K562 (cell line): ENCODE measurements around the gene CYP4F11. TPM values are rescaled to one million over a fixed set of nuclear protein-coding genes. Genes with fewer than 3 reads are reported as not detected.
A peak's percentile ranks its signal among the peaks of the same experiment; 100 is the strongest.

ENCODE experiments used
- ATAC-seq: fragments of 200-7000 bp; cut with Tn5 transposase; 3 replicates; pipeline ENCODE4 v1.9.1; 2020; ENCODE audit warnings: moderate library complexity
- BruUV-seq: library from RNA; stranded (reverse); fragments of 400-500 nt; replicated peaks from 2 replicates; lab custom pipeline; 2021; lab: Mats Ljungman, UMichigan
- CTCF ChIA-PET: fragments of 300-600 bp; formaldehyde crosslinking; extraction: SDS; loops from one replicate; lab custom pipeline; 2021; ENCODE audit warnings: low intra/inter-chr PET ratio; lab: Yijun Ruan, JAX
- POLR2A ChIA-PET: fragments of 300-600, 350-650 bp; sonication (Branson Sonifier 250); formaldehyde crosslinking; extraction: SDS; loops from one replicate; lab custom pipeline; 2021; ENCODE audit warnings: antibody characterized with exemption, inconsistent platforms; lab: Yijun Ruan, JAX
- DNase-seq, 4 experiments: peaks; one replicate each; pipeline versions ENCODE4 v3.0.0 to v3.0.0-alpha.2; 2011 to 2018; ENCODE audit warnings: low spot score in 3 of 4, mixed read lengths in 3 of 4; ENCODE audit errors: extremely low read depth in 1 of 4
- FAIRE-seq: peaks from 2 replicates; lab custom pipeline; 2011; peaks lifted over from hg19 to GRCh38; lab: Jason Lieb, UNC
- H2AFZ ChIP-seq: 2 replicates; pipeline ENCODE4 v1.6.0; 2011; ENCODE audit warnings: low read depth, low read length, control low read depth, inconsistent platforms
- H3K27ac ChIP-seq: fragments of 200-600 bp; 3 replicates; pipeline ENCODE4 v1.8.0; 2011; ENCODE audit warnings: low read depth, mild to moderate bottlenecking, control low read depth, inconsistent platforms, low read length, moderate library complexity, mixed read lengths; ENCODE audit errors: extremely low read depth
- H3K27me3 ChIP-seq, 2 experiments: fragments of 300-600 bp in 1 of 2; 2 replicates in 1 of 2; 3 replicates in 1 of 2; pipeline versions ENCODE4 v1.6.0 to v1.8.0; 2011; ENCODE audit warnings: inconsistent platforms in 2 of 2, low read length in 2 of 2, mild to moderate bottlenecking in 1 of 2, mixed read lengths in 1 of 2, moderate library complexity in 1 of 2; ENCODE audit not compliant: control insufficient read depth in 2 of 2, insufficient read depth in 2 of 2
- H3K36me3 ChIP-seq: fragments of 300-600 bp; 3 replicates; pipeline ENCODE4 v1.8.0; 2011; ENCODE audit warnings: mild to moderate bottlenecking, low read length, inconsistent platforms; ENCODE audit not compliant: control insufficient read depth, insufficient read depth
- H3K4me1 ChIP-seq, 2 experiments: fragments of 200-600 bp in 1 of 2; replicated peaks in 1 of 2; 2 replicates in 1 of 2; 3 replicates in 1 of 2; pipeline versions ENCODE4 v1.5.1 to v1.8.0; 2011; ENCODE audit warnings: inconsistent platforms in 2 of 2, low read length in 2 of 2, mild to moderate bottlenecking in 1 of 2, mixed read lengths in 1 of 2, moderate library complexity in 1 of 2; ENCODE audit not compliant: control insufficient read depth in 2 of 2, insufficient read depth in 2 of 2
- H3K4me2 ChIP-seq: 2 replicates; pipeline ENCODE4 v1.6.1; 2011; ENCODE audit warnings: low read length, control low read depth, inconsistent platforms, mixed read lengths; ENCODE audit not compliant: insufficient read depth
- H3K4me3 ChIP-seq: fragments of 200-600 bp; sonication (generic), shearing (Covaris generic); 2 replicates; pipeline ENCODE4 v1.5.1; 2016; ENCODE audit warnings: control low read depth, inconsistent platforms
- H3K79me2 ChIP-seq: fragments of 200-600 bp; 3 replicates; pipeline ENCODE4 v1.8.0; 2011; ENCODE audit warnings: low read length, inconsistent platforms; ENCODE audit not compliant: control insufficient read depth, insufficient read depth
- H3K9ac ChIP-seq, 2 experiments: 2 replicates each; pipeline versions ENCODE4 v1.6.0 to v1.6.1; 2011; ENCODE audit warnings: low read depth in 2 of 2, low read length in 2 of 2, control low read depth in 1 of 2, inconsistent platforms in 1 of 2, mild to moderate bottlenecking in 1 of 2, mixed read lengths in 1 of 2; ENCODE audit not compliant: insufficient read depth in 1 of 2
- H3K9me1 ChIP-seq: one replicate; pipeline ENCODE4 v1.6.0; 2011; ENCODE audit warnings: inconsistent platforms, mild to moderate bottlenecking, low read length, moderate library complexity; ENCODE audit not compliant: control insufficient read depth, insufficient read depth
- H3K9me3 ChIP-seq: replicated peaks from 2 replicates; pipeline ENCODE4 v1.5.1; 2011; ENCODE audit warnings: low read depth, low read length, inconsistent platforms; ENCODE audit not compliant: control insufficient read depth, insufficient read depth
- H4K20me1 ChIP-seq: replicated peaks from 2 replicates; pipeline ENCODE4 v1.6.1; 2011; ENCODE audit warnings: low read length, inconsistent platforms, mixed read lengths; ENCODE audit not compliant: control insufficient read depth, insufficient read depth
- MTA3 ChIP-seq: fragments of 450-650 bp; formaldehyde crosslinking; IDR thresholded peaks from 2 replicates; pipeline ENCODE4 v1.6.1; 2017; ENCODE audit warnings: mild to moderate bottlenecking, borderline replicate concordance
- RBM25 ChIP-seq: fragments of 200-400 bp; formaldehyde crosslinking; IDR thresholded peaks from 2 replicates; pipeline ENCODE4 v1.6.1; 2018; ENCODE audit warnings: low read length, low read depth, moderate library complexity; ENCODE audit not compliant: severe bottlenecking
- ZNF384 ChIP-seq: IDR thresholded peaks from 2 replicates; pipeline ENCODE4 v1.6.1; 2012; ENCODE audit warnings: low read depth, low read length, improper control_type of control experiment
- WGBS: fragments of 100-300 bp; shearing (Covaris generic); methylation state at CpG from one replicate; pipeline ENCODE4 v1.1.6; 2016; ENCODE audit warnings: low coverage, mixed read lengths; ENCODE audit not compliant: insufficient coverage; ENCODE audit errors: missing lambda C conversion rate; 5-methylcytosine and 5-hydroxymethylcytosine counted together
- in situ Hi-C: fragments of 300-500 bp; cut with MboI; formaldehyde crosslinking; loops from 4 replicates; pipeline ENCODE4 v1.15.0; 2018; ENCODE audit warnings: inconsistent platforms, mixed read lengths
- intact Hi-C: fragments of 100-400 bp; cut with micrococcal nuclease; formaldehyde crosslinking; loops from 2 replicates; pipeline ENCODE4 v1.14.2; 2022
- polyA plus RNA-seq, 8 experiments: library from polyadenylated mRNA; depleted of rRNA in 4 of 8; stranded (reverse) in 5 of 8; unstranded in 3 of 8; fragments of >200 nt; fragmentation: Nextera tagmentation in 2 of 8; fragmentation: Illumina TruSeq in 1 of 8; extraction: Ambion mirVana in 2 of 8; extraction: Trizol in 1 of 8; gene quantifications; 2 replicates each; pipeline versions ENCODE4 v1.2.1 to v1.2.3, GENCODE V29; 2011 to 2014; ENCODE audit warnings: inconsistent platforms in 1 of 8, missing spikeins in 1 of 8
- total RNA-seq, 7 experiments: library from RNA; depleted of rRNA in 6 of 7; stranded (reverse); fragments of >200 nt in 6 of 7; fragmentation: Illumina TruSeq in 2 of 7; extraction: Trizol in 2 of 7; gene quantifications; 2 replicates each; pipeline versions ENCODE4 v1.2.1 to v1.2.3, GENCODE V29; 2011 to 2021; ENCODE audit warnings: low replicate concordance in 1 of 7
- TF ChIP-seq, protein P1 (sequence below), 3 experiments: fragments of 200-800 bp in 1 of 3; fragments of 250-450 bp in 1 of 3; fragments of 450-650 bp in 1 of 3; sonication (Bioruptor Pico) in 1 of 3; sonication (Bioruptor generic) in 1 of 3; formaldehyde crosslinking in 1 of 3; IDR thresholded peaks; 2 replicates each; pipeline versions ENCODE4 v1.6.1 to v1.8.0; 2016 to 2022; ENCODE audit warnings: mild to moderate bottlenecking in 2 of 3, missing genetic modification characterization in 2 of 3, missing compliant biosample characterization in 1 of 3, moderate library complexity in 1 of 3
- TF ChIP-seq, protein P2 (sequence below): sonication (generic); formaldehyde crosslinking; IDR thresholded peaks from 2 replicates; pipeline ENCODE4 v1.5.0; 2020; ENCODE audit warnings: missing genetic modification reagents
- TF ChIP-seq, protein P3 (sequence below): fragments of 450-650 bp; formaldehyde crosslinking; IDR thresholded peaks from 2 replicates; pipeline ENCODE4 v1.4.0; 2020; ENCODE audit warnings: mild to moderate bottlenecking, mixed read lengths

Gene CYP4F11
- total and polyA plus RNA-seq, 9 of the 15 experiments (the other 6 are each of a cell fraction or from before 2014, with no cell fraction given) = 0.03 TPM; not detected in 8

DNA sequence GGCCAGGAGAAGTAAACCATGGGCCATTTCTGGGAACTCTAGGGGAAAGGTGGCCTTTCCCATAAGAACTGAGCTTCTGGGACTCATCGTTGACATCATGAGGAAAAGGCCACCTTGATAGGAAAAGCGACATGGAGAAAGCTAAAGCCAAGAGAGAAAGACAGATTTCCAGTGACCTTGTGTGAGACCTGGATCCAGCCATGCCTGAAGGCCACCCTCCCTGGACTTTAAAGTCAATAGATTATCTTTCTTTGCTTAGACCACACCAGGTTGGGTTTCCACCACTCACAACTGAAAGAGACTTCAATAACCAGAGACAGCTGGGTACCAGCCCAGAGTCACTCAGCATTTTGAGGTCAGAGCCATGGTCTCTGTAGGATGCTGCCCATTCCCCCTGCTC lies 40.0 kb downstream of the CYP4F11 start:
- no peak for FAIRE-seq
- Histone ChIP-seq H3K36me3 (no peaks in the 10 kb centered on the region), H3K27me3 (peaks cover 0 to 8% of the 10 kb centered on the region in 2 experiments; a peak in 2 of 5 replicates), H3K27ac (no peak overlapping the region), H2AFZ (no peak overlapping the region), H3K79me2 (no peaks in the 10 kb centered on the region), H3K4me1 (peaks cover 0 to 10% of the 10 kb centered on the region in 2 experiments; a peak in 2 of 5 replicates), H4K20me1 (no peaks in the 10 kb centered on the region), H3K4me2 (no peak overlapping the region), H3K4me3 (no peak overlapping the region), H3K9ac (no peak overlapping the region), H3K9me1 (no peaks in the 10 kb centered on the region), H3K9me3 (no peaks in the 10 kb centered on the region)
- CTCF ChIA-PET = no interaction called here
- in situ Hi-C loops = no loop called here
- no peak for ATAC-seq
- 0% methylated on average over 2 of the region's 2 CpGs for WGBS
- no TSS peak for BruUV-seq
- POLR2A ChIA-PET = no interaction called here
- intact Hi-C loops = no loop called here
- DNase-seq = no peak
- TF ChIP-seq RBM25 (peak; percentile 52), MTA3 (no peak)

DNA sequence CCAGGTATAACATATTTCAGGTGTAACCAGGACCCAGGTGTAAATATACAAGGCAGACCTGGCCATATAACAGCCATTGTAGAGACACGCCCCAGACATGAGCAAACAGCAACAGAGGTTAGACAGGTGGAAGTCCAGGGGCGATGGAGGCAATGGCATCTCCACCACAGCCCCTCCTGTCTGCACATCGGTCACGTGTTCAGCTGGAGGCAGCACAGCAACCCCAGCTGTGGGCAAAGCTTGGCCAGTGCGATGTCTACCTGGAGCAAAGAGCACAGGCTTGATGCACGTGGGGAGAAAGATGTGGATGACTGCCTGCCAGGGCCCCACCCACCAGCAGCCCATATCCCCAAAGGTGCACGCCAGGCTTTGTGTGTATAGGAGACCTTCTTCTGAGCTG lies 40.9 kb downstream of the CYP4F11 start:
- Histone ChIP-seq H4K20me1 (no peaks in the 10 kb centered on the region), H3K4me2 (no peak overlapping the region), H2AFZ (no peak overlapping the region), H3K4me1 (peaks cover 0 to 10% of the 10 kb centered on the region in 2 experiments; a peak in 2 of 5 replicates), H3K9me3 (no peaks in the 10 kb centered on the region), H3K36me3 (no peaks in the 10 kb centered on the region), H3K27me3 (peaks cover 0 to 11% of the 10 kb centered on the region in 2 experiments; a peak in 2 of 5 replicates), H3K9ac (no peak overlapping the region), H3K27ac (no peak overlapping the region), H3K9me1 (no peaks in the 10 kb centered on the region), H3K79me2 (no peaks in the 10 kb centered on the region), H3K4me3 (no peak overlapping the region)
- WGBS = 0% methylated on average over 7 of the region's 7 CpGs
- DNase-seq (no peak), ATAC-seq (no peak), FAIRE-seq (no peak)
- intact Hi-C loops (no loop called here), in situ Hi-C loops (no loop called here)
- CTCF ChIA-PET = no interaction called here
- BruUV-seq = no TSS peak
- POLR2A ChIA-PET = no interaction called here
- TF ChIP-seq, protein P1, sequence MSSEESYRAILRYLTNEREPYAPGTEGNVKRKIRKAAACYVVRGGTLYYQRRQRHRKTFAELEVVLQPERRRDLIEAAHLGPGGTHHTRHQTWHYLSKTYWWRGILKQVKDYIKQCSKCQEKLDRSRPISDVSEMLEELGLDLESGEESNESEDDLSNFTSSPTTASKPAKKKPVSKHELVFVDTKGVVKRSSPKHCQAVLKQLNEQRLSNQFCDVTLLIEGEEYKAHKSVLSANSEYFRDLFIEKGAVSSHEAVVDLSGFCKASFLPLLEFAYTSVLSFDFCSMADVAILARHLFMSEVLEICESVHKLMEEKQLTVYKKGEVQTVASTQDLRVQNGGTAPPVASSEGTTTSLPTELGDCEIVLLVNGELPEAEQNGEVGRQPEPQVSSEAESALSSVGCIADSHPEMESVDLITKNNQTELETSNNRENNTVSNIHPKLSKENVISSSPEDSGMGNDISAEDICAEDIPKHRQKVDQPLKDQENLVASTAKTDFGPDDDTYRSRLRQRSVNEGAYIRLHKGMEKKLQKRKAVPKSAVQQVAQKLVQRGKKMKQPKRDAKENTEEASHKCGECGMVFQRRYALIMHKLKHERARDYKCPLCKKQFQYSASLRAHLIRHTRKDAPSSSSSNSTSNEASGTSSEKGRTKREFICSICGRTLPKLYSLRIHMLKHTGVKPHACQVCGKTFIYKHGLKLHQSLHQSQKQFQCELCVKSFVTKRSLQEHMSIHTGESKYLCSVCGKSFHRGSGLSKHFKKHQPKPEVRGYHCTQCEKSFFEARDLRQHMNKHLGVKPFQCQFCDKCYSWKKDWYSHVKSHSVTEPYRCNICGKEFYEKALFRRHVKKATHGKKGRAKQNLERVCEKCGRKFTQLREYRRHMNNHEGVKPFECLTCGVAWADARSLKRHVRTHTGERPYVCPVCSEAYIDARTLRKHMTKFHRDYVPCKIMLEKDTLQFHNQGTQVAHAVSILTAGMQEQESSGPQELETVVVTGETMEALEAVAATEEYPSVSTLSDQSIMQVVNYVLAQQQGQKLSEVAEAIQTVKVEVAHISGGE (CRISPR knock-in tag; IDR thresholded peaks at IDR 0.05) = no peak
- TF ChIP-seq, protein P2, sequence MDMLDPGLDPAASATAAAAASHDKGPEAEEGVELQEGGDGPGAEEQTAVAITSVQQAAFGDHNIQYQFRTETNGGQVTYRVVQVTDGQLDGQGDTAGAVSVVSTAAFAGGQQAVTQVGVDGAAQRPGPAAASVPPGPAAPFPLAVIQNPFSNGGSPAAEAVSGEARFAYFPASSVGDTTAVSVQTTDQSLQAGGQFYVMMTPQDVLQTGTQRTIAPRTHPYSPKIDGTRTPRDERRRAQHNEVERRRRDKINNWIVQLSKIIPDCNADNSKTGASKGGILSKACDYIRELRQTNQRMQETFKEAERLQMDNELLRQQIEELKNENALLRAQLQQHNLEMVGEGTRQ = 0 out of 2 replicates have a peak, but pooled peaks have one; percentile 20
- TF ChIP-seq, protein P3, sequence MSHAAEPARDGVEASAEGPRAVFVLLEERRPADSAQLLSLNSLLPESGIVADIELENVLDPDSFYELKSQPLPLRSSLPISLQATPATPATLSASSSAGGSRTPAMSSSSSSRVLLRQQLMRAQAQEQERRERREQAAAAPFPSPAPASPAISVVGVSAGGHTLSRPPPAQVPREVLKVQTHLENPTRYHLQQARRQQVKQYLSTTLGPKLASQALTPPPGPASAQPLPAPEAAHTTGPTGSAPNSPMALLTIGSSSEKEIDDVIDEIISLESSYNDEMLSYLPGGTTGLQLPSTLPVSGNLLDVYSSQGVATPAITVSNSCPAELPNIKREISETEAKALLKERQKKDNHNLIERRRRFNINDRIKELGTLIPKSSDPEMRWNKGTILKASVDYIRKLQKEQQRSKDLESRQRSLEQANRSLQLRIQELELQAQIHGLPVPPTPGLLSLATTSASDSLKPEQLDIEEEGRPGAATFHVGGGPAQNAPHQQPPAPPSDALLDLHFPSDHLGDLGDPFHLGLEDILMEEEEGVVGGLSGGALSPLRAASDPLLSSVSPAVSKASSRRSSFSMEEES (CRISPR knock-in tag) = 0 out of 2 replicates have a peak, but pooled peaks have one; percentile 13
- no peak for TF ChIP-seq ZNF384
